GM23338 (cell line): ENCODE results near the gene TCEAL6. TPM values are rescaled to one million over a fixed set of nuclear protein-coding genes. Genes with fewer than 3 reads are reported as not detected.

Experiments
- ATAC-seq: fragments of 200-7000 bp; cut with Tn5 transposase; 3 replicates; pipeline ENCODE4 v1.9.1; 2020
- DNase-seq: peaks from one replicate; pipeline ENCODE4 v3.0.0-alpha.2; 2015; ENCODE audit warnings: low spot score
- H2AFZ ChIP-seq: fragments of 200-600 bp; sonication (generic); 2 replicates; pipeline ENCODE4 v1.8.0; 2016; ENCODE audit warnings: antibody characterized with exemption, mild to moderate bottlenecking, moderate library complexity
- H3F3A ChIP-seq: fragments of 200-600 bp; sonication (generic); replicated peaks from 2 replicates; pipeline ENCODE4 v1.8.0; 2017; ENCODE audit warnings: antibody characterized with exemption, mixed run types, low read depth
- H3K27ac ChIP-seq: fragments of 200-600 bp; sonication (generic); 2 replicates; pipeline ENCODE4 v1.6.1; 2016; ENCODE audit warnings: low read depth
- H3K27me3 ChIP-seq: fragments of 200-600 bp; sonication (generic); 2 replicates; pipeline ENCODE4 v1.8.0; 2016; ENCODE audit warnings: mild to moderate bottlenecking, mixed run types, moderate library complexity; ENCODE audit not compliant: insufficient read depth
- H3K36me3 ChIP-seq: fragments of 200-600 bp; sonication (generic); 2 replicates; pipeline ENCODE4 v1.8.0; 2016; ENCODE audit warnings: mild to moderate bottlenecking; ENCODE audit not compliant: insufficient read depth
- H3K4me1 ChIP-seq: fragments of 200-600 bp; sonication (generic); 2 replicates; pipeline ENCODE4 v1.8.0; 2016; ENCODE audit warnings: mild to moderate bottlenecking, moderate library complexity; ENCODE audit not compliant: insufficient read depth
- H3K4me2 ChIP-seq: fragments of 200-600 bp; sonication (generic); 2 replicates; pipeline ENCODE4 v1.7.1; 2017; ENCODE audit warnings: mixed run types
- H3K4me3 ChIP-seq: fragments of 200-600 bp; sonication (generic); 2 replicates; pipeline ENCODE4 v1.6.1; 2016; ENCODE audit warnings: mixed run types
- H3K79me2 ChIP-seq: fragments of 200-600 bp; sonication (generic); replicated peaks from 2 replicates; pipeline ENCODE4 v1.8.0; 2017; ENCODE audit warnings: mild to moderate bottlenecking; ENCODE audit not compliant: insufficient read depth
- H3K9me2 ChIP-seq: fragments of 200-600 bp; sonication (generic); 2 replicates; pipeline ENCODE4 v1.8.0; 2017; ENCODE audit not compliant: insufficient read depth
- H4K20me1 ChIP-seq: fragments of 200-600 bp; sonication (generic); replicated peaks from 2 replicates; pipeline ENCODE4 v1.8.0; 2017; ENCODE audit warnings: mild to moderate bottlenecking; ENCODE audit not compliant: insufficient read depth
- H3K27ac Mint-ChIP-seq: 2 replicates; pipeline ENCODE4 v1.8.0; 2020; ENCODE audit warnings: inconsistent platforms, mild to moderate bottlenecking, moderate library complexity, mixed read lengths
- H3K27me3 Mint-ChIP-seq: 3 replicates; pipeline ENCODE4 v1.8.0; 2022; ENCODE audit warnings: low read depth, mild to moderate bottlenecking, moderate library complexity, mixed read lengths, inconsistent platforms; ENCODE audit not compliant: insufficient read depth, poor library complexity
- H3K36me3 Mint-ChIP-seq: 3 replicates; pipeline ENCODE4 v1.8.0; 2021; ENCODE audit warnings: low read depth, mild to moderate bottlenecking, inconsistent platforms, moderate library complexity, mixed read lengths
- H3K4me1 Mint-ChIP-seq: 3 replicates; pipeline ENCODE4 v1.8.0; 2020; ENCODE audit warnings: mild to moderate bottlenecking, inconsistent platforms, mixed read lengths
- H3K4me3 Mint-ChIP-seq: 3 replicates; pipeline ENCODE4 v1.8.0; 2021; ENCODE audit warnings: moderate library complexity, mild to moderate bottlenecking, inconsistent platforms, mixed read lengths
- H3K9me3 Mint-ChIP-seq: 3 replicates; pipeline ENCODE4 v1.8.0; 2020; ENCODE audit warnings: moderate library complexity, mild to moderate bottlenecking, inconsistent platforms, mixed read lengths
- CREB1 ChIP-seq: fragments of 250-450 bp; sonication (Bioruptor Pico); IDR thresholded peaks from 2 replicates; pipeline ENCODE4 v1.5.0; 2020; ENCODE audit warnings: low read depth, mild to moderate bottlenecking, moderate library complexity
- ETS1 ChIP-seq: IDR thresholded peaks from 2 replicates; pipeline ENCODE4 v1.6.1; 2016; ENCODE audit warnings: antibody characterized with exemption
- EZH2phosphoT487 ChIP-seq: fragments of 200-600 bp; sonication (generic); IDR thresholded peaks from one replicate; pipeline ENCODE4 v1.8.1; 2018; ENCODE audit warnings: antibody characterized with exemption; ENCODE audit not compliant: unreplicated experiment
- JUNB ChIP-seq: IDR thresholded peaks from one replicate; pipeline ENCODE4 v1.6.1; 2016; ENCODE audit warnings: antibody characterized with exemption; ENCODE audit not compliant: unreplicated experiment
- NANOG ChIP-seq: IDR thresholded peaks from 2 replicates; pipeline ENCODE4 v1.6.1; 2016; ENCODE audit warnings: antibody characterized with exemption, borderline replicate concordance
- POLR2AphosphoS5 ChIP-seq: IDR thresholded peaks from 2 replicates; pipeline ENCODE4 v1.6.1; 2016; ENCODE audit warnings: antibody characterized with exemption, low read depth
- REST ChIP-seq: IDR thresholded peaks from one replicate; pipeline ENCODE4 v1.6.1; 2018; ENCODE audit warnings: antibody characterized with exemption; ENCODE audit not compliant: unreplicated experiment
- STAT1 ChIP-seq: IDR thresholded peaks from one replicate; pipeline ENCODE4 v1.6.1; 2016; ENCODE audit warnings: antibody characterized with exemption; ENCODE audit not compliant: unreplicated experiment
- ZNF114 ChIP-seq: fragments of 250-450 bp; sonication (Bioruptor Pico); IDR thresholded peaks from 2 replicates; pipeline ENCODE4 v1.5.0; 2020; ENCODE audit warnings: mild to moderate bottlenecking, moderate library complexity
- ZNF331 ChIP-seq: fragments of 250-450 bp; sonication (Bioruptor Pico); IDR thresholded peaks from 2 replicates; pipeline ENCODE4 v1.5.0; 2020; ENCODE audit warnings: low read depth, mild to moderate bottlenecking, moderate library complexity
- ZNF462 ChIP-seq: fragments of 250-450 bp; sonication (Bioruptor Pico); IDR thresholded peaks from 2 replicates; pipeline ENCODE4 v1.5.0; 2020; ENCODE audit warnings: mild to moderate bottlenecking, moderate library complexity
- polyA plus RNA-seq: library from polyadenylated mRNA; unstranded; fragments of >200 nt; fragmentation: Nextera tagmentation; extraction: Ambion mirVana; gene quantifications from 2 replicates; pipeline ENCODE4 v1.2.1, GENCODE V29; 2016
- total RNA-seq: library from RNA; depleted of rRNA; stranded (reverse); fragments of >200 nt; shearing (Covaris generic); gene quantifications from 2 replicates; pipeline ENCODE4 v1.2.3, GENCODE V29; 2014

The TCEAL6 gene
- total and polyA plus RNA-seq, 2 experiments from 2014 or later: 0.24 to 1.2 TPM

- TF ChIP-seq ZNF462 (CRISPR knock-in tag) (no peak), ZNF114 (CRISPR knock-in tag) (no peak), POLR2AphosphoS5 (no peak), ETS1 (no peak), ZNF331 (no peak), EZH2phosphoT487 (no peak), JUNB (no peak), STAT1 (no peak), NANOG (no peak), CREB1 (CRISPR knock-in tag) (no peak)
Observed at GRCh38 chrX:102115748-102116147, 26.5 kb downstream of the TCEAL6 start (continued).

DNA sequence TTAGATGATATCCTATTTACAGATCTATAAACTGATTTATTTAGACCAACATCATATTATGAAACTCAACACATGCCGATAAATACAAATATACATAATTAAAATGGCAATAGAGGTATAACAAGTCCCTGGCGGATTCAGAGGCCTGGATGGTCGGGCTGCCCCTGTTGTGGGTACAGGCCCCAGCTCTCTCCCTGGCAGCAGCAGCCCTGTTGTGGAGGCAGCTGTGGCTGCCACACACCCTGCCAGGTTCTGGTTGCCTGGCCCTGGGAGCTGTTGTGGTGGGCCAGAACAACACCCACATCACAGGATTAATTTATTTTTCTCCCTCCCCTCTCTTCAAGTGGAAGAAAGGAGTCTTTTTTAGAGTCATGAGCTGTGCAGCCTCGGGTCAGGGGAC is 28.9 kb downstream of the TCEAL6 start:
- no peaks in the 10 kb centered on the region for H3K9me2 ChIP-seq
- H2AFZ ChIP-seq: no peak overlapping the region
- H3K27ac ChIP-seq: no peak overlapping the region
- no peaks in the 10 kb centered on the region for H3K4me1 Mint-ChIP-seq
- no peaks in the 10 kb centered on the region for H3K27me3 ChIP-seq
- no peak overlapping the region for H3K4me2 ChIP-seq
- ATAC-seq: no peak
- H3K36me3 ChIP-seq: no peaks in the 10 kb centered on the region
- no peak overlapping the region for H3K27ac Mint-ChIP-seq
- H3K9me3 Mint-ChIP-seq: 0 out of 3 replicates have a peak, but pooled peaks cover 3% of the 10 kb centered on the region
- no peaks in the 10 kb centered on the region for H3K36me3 Mint-ChIP-seq
- no peak for DNase-seq
- H3K27me3 Mint-ChIP-seq: no peaks in the 10 kb centered on the region
- H4K20me1 ChIP-seq: no peaks in the 10 kb centered on the region
- no peak overlapping the region for H3K4me3 ChIP-seq
- H3K4me1 ChIP-seq: no peaks in the 10 kb centered on the region
- H3F3A ChIP-seq: no peaks in the 10 kb centered on the region
- no peak overlapping the region for H3K4me3 Mint-ChIP-seq
- no peaks in the 10 kb centered on the region for H3K79me2 ChIP-seq
- TF ChIP-seq ZNF331 (no peak), STAT1 (no peak), REST (no peak)
